ENCODE data around the gene IFNL4. TPM values are rescaled to one million over a fixed set of nuclear protein-coding genes. Genes with fewer than 3 reads are reported as not detected.
"Not testable (repeated sequence)": the region's sequence is repeated elsewhere in the genome, so short reads cannot be mapped to it uniquely, and the experiment has no call there.

The IFNL4 gene
- total RNA-seq, 1 experiment from 2014 or later, result not detected

- in situ Hi-C loops (cut with HindIII; ENCODE audit: low pct_unique_long_range_greater_than_20kb, low sequenced_read_pairs), result no loop called here
- no peak for DNase-seq (ENCODE audit: low read depth)
Observed at GRCh38 chr19:39237200-39238184, 11.2 kb downstream of the IFNL4 start.

- DNase-seq (ENCODE audit: low read depth), result no peak
- in situ Hi-C loops (cut with HindIII; ENCODE audit: low pct_unique_long_range_greater_than_20kb, low sequenced_read_pairs), result no loop called here
Observed at GRCh38 chr19:39236527-39236926, 12.1 kb downstream of the IFNL4 start.

DNA sequence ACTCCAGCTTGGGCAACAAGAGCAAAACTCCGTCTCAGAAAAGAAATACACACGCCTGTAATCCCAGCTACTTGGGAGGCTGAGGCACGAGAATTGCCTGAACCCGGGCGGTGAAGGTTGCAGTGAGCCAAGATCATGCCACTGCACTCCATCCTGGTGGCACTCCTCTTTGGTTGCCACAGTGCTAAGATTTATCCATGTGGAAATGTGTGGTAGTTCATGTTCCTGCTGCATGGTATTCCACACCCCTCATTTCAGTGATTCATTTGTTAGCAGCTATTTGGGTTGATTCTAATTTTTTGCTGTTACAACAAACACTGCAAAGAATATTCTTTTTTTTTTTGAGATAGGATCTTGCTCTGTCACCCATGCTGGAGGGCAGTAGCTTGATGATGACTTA, 15.9 kb downstream of the IFNL4 start:
- in situ Hi-C loops (cut with HindIII; ENCODE audit: low pct_unique_long_range_greater_than_20kb, low sequenced_read_pairs), result no loop called here

DNA sequence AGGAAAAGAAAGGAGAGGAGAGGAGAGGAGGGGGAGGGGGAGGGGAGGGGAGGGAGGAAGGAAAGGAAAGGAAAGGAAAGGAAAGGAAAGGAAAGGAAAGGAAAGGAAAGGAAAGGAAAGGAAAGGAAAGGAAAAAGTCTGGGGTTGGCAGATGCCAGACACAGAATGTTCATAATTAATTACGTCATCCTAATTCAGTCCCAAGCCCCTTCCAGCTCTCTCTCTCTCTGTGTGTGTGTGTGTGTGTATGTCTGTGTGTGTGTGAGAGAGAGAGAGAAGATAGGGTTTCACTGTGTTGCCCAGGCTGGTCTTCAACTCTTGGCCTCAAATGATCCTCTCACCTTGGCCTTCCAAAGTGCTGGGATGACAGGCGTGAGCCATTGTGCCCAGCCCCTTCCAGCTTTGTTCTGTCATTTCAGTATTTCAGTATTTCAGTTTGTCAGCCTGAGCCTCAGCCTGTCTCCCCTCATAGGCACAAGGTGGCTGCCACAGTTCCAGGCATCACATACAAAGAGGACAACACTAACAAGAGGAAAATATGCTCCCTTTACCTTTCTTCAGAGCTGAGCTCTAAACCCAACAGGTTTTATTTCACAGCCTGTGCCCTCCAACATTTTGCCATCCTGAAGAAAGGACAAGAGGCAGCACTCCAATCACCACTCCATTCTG, 18.4 kb downstream of the IFNL4 start:
- no peak for DNase-seq (ENCODE audit: low read depth)
- in situ Hi-C loops (cut with HindIII; ENCODE audit: low pct_unique_long_range_greater_than_20kb, low sequenced_read_pairs), result no loop called here

More for the DNA sequence above, 15.9 kb downstream of the IFNL4 start:
- DNase-seq (ENCODE audit: low read depth), result no peak

DNA sequence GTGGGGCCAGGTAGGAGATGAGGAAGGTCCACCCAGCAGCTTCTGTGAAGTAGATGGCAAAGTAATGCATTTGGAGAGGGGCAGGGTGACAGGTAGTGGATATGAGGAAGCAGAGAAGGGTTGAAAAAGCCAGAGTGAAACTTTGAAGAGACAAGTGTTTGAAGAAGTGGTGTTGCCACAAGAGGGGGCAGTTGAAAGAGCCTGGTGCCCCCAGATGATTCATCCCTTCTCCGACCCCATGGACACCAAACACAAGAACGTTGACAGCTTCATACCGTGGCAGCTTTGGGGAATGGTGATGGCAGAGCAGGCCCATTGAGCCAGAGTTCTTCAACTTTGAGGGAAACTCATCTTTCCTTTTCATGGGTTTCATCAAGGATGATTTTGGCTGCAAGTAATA, 23.7 kb downstream of the IFNL4 start:
- in situ Hi-C loops (cut with HindIII; ENCODE audit: low pct_unique_long_range_greater_than_20kb, low sequenced_read_pairs), result no loop called here
- DNase-seq (ENCODE audit: low read depth), result no peak

GRCh38 chr19:39223703-39224279, 24.9 kb downstream of the IFNL4 start:
- DNase-seq (ENCODE audit: low read depth), result peak; percentile 35
- in situ Hi-C loops (cut with HindIII; ENCODE audit: low pct_unique_long_range_greater_than_20kb, low sequenced_read_pairs), result no loop called here

- in situ Hi-C loops (cut with HindIII; ENCODE audit: low pct_unique_long_range_greater_than_20kb, low sequenced_read_pairs), result not testable (repeated sequence)
Observed at GRCh38 chr19:39219108-39219507, 29.5 kb downstream of the IFNL4 start.

GRCh38 chr19:39218230-39219007, 30.2 kb downstream of the IFNL4 start:
- in situ Hi-C loops (cut with HindIII; ENCODE audit: low pct_unique_long_range_greater_than_20kb, low sequenced_read_pairs), result no loop called here
- no peak for DNase-seq (ENCODE audit: low read depth)

More at GRCh38 chr19:39219108-39219507, 29.5 kb downstream of the IFNL4 start:
- DNase-seq (ENCODE audit: low read depth), result not testable (repeated sequence)

GRCh38 chr19:39217094-39217493, 31.6 kb downstream of the IFNL4 start:
- in situ Hi-C loops (cut with HindIII; ENCODE audit: low pct_unique_long_range_greater_than_20kb, low sequenced_read_pairs), result no loop called here
- DNase-seq (ENCODE audit: low read depth), result no peak

DNA sequence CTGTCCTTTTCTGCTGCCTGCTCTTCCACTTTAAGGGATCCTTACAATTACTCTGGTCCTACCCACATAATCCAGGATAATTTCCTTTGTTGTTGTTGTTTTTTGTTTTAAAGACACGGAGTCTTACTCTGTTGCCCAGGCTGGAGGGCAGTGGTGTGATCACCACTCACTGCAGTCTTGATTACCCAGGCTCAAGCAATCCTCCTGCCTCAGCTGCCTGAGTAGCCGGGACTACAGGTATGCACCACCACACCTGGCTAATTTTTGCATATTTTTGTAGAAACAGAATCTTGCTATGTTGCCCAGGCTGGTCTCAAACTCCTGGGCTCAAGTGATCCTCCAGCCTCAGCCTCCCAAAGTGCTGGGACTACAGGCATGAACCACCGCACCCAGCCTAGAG, 33.3 kb downstream of the IFNL4 start:
- in situ Hi-C loops (cut with HindIII; ENCODE audit: low pct_unique_long_range_greater_than_20kb, low sequenced_read_pairs), result not testable (repeated sequence)

GRCh38 chr19:39212375-39212742, 36.3 kb downstream of the IFNL4 start:
- no peak for DNase-seq (ENCODE audit: low read depth)
- in situ Hi-C loops (cut with HindIII; ENCODE audit: low pct_unique_long_range_greater_than_20kb, low sequenced_read_pairs), result no loop called here

More for the DNA sequence above, 33.3 kb downstream of the IFNL4 start:
- not testable (repeated sequence) for DNase-seq (ENCODE audit: low read depth)

- in situ Hi-C loops (cut with HindIII; ENCODE audit: low pct_unique_long_range_greater_than_20kb, low sequenced_read_pairs), result no loop called here
- no peak for DNase-seq (ENCODE audit: low read depth)
Observed at GRCh38 chr19:39211731-39212374, 36.8 kb downstream of the IFNL4 start.

DNA sequence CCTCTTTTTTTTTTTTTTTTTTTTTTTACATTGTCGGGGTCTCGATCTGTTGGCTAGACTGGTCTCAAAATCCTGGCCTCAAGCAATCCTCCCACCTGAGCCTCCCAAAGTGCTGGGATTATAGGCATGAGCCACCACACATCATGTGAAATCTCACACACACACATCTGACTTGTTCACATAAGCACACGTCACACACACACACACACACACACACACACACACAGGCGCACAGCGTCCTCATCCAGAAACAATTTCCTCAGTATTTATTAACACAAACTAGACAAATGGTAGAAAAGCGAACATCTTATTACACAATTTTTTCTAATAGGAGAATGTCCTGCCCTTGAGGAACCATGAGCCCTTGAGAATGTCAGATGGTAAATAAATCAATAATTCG, 39.5 kb downstream of the IFNL4 start:
- no peak for DNase-seq (ENCODE audit: low read depth)
- in situ Hi-C loops (cut with HindIII; ENCODE audit: low pct_unique_long_range_greater_than_20kb, low sequenced_read_pairs), result no loop called here

DNA sequence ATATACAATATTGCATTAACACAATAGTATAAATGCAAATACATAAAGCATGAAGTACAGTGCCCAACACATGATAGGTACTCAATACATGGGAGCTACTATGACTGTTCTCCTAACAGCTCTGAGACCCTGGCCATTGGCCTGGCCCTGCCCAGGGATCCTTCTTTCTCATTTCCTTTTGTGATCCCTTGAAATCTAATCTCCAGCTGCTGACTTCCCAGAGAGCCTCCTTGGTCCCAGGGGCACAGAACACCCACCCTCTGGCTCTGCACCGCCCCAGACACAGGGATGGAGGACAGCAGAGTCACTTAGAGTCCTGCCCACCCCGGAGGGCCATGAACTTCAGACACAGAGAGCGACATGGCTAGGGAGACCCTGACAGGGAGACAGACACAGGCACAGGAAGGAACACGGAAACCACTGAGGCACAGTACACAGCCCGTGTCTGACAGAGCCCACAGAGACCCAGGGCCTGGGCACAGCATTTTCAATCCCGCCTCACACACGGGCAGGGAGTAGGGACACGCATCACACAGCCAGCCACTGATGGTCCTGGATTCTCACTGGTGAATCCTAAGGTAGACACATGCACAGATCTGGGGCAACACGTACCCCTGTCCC, 40.4 kb downstream of the IFNL4 start:
- no peak for DNase-seq (ENCODE audit: low read depth)
- in situ Hi-C loops (cut with HindIII; ENCODE audit: low pct_unique_long_range_greater_than_20kb, low sequenced_read_pairs), result no loop called here

DNA sequence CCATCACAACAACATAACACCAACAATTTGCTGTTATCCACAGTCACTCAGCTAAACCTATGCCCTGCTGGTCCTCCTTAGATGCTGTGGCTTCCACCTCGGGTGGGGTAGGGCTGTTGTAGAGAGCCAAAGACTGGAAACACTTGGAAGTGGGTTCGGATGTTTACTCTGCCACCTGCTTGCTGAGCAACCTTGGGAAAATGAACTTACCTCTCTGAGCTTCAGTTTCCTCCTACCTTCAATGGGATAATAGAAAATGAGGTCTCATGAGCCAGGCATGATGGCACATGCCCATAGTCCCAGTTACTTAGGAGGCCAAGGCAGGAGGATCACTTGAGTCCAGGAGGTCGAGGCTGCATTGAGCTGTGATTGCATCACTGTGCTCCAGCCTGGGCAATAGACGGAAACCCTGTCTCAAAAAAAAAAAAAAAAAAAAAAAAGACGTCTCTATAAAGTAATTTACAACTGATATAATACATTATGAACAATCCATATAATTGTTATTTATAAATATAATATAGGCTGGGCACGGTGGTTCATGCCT, 41.3 kb downstream of the IFNL4 start:
- no peak for DNase-seq (ENCODE audit: low read depth)
- in situ Hi-C loops (cut with HindIII; ENCODE audit: low pct_unique_long_range_greater_than_20kb, low sequenced_read_pairs), result no loop called here

GRCh38 chr19:39206122-39206521, 42.5 kb downstream of the IFNL4 start:
- in situ Hi-C loops (cut with HindIII; ENCODE audit: low pct_unique_long_range_greater_than_20kb, low sequenced_read_pairs), result no loop called here
- DNase-seq (ENCODE audit: low read depth), result no peak

DNA sequence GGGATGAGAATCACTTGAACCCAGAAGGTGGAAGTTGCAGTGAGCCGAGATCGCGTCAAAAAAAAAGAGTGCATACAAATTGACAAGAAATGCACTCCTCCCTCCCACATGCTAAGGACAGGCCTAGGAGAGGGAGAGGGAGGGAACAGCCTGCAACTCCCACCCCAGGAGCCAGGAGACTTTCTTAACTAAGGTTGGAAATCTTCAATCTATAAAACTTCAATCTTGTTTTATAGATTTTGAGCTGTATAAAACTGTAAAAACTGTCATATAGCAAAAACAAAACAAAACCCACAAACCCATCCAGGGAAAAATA, 43.2 kb downstream of the IFNL4 start:
- DNase-seq (ENCODE audit: low read depth), result no peak
- in situ Hi-C loops (cut with HindIII; ENCODE audit: low pct_unique_long_range_greater_than_20kb, low sequenced_read_pairs), result no loop called here
